Astrocyte of the spinal cord (primary cell): ENCODE results near the gene SLC6A12.

ENCODE experiments used
- DNase-seq: peaks from one replicate; pipeline ENCODE4 v3.0.0; 2011; ENCODE audit warnings: low read depth, low spot score
- H3K4me3 ChIP-seq: 2 replicates; pipeline ENCODE4 v1.5.1; 2011; ENCODE audit warnings: low read depth, mild to moderate bottlenecking, low read length, moderate library complexity
- in situ Hi-C: cut with HindIII; loops from 2 replicates; pipeline ENCODE4 v1.10.0; 2017; ENCODE audit warnings: low sequenced_read_pairs
- TF ChIP-seq, protein P1 (sequence below): IDR thresholded peaks from 2 replicates; pipeline ENCODE4 v1.5.1; 2012; ENCODE audit warnings: low read depth, mild to moderate bottlenecking, low read length, inconsistent platforms

Gene SLC6A12

GRCh38 chr12:162467-163307 lies 51.3 kb downstream of the SLC6A12 start:
- TF ChIP-seq, protein P1, sequence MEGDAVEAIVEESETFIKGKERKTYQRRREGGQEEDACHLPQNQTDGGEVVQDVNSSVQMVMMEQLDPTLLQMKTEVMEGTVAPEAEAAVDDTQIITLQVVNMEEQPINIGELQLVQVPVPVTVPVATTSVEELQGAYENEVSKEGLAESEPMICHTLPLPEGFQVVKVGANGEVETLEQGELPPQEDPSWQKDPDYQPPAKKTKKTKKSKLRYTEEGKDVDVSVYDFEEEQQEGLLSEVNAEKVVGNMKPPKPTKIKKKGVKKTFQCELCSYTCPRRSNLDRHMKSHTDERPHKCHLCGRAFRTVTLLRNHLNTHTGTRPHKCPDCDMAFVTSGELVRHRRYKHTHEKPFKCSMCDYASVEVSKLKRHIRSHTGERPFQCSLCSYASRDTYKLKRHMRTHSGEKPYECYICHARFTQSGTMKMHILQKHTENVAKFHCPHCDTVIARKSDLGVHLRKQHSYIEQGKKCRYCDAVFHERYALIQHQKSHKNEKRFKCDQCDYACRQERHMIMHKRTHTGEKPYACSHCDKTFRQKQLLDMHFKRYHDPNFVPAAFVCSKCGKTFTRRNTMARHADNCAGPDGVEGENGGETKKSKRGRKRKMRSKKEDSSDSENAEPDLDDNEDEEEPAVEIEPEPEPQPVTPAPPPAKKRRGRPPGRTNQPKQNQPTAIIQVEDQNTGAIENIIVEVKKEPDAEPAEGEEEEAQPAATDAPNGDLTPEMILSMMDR, result no peak
- no peak for DNase-seq
- in situ Hi-C loops, result no loop called here
- H3K4me3 ChIP-seq, result no peak overlapping the region

GRCh38 chr12:161823-162222 lies 52.1 kb downstream of the SLC6A12 start:
- in situ Hi-C loops, result no loop called here
- H3K4me3 ChIP-seq, result no peak overlapping the region
- DNase-seq, result no peak
- TF ChIP-seq, protein P1, result no peak

- TF ChIP-seq, protein P1, result no peak
- no peak overlapping the region for H3K4me3 ChIP-seq
- no peak for DNase-seq
- in situ Hi-C loops, result no loop called here
These were observed 53.1 kb downstream of the SLC6A12 start for GRCh38 chr12:160858-161257.

- TF ChIP-seq, protein P1, result no peak
- in situ Hi-C loops, result no loop called here
- H3K4me3 ChIP-seq, result no peak overlapping the region
- DNase-seq, result no peak
These were observed 54.7 kb downstream of the SLC6A12 start for GRCh38 chr12:159156-159782.

GRCh38 chr12:157644-158043 lies 56.3 kb downstream of the SLC6A12 start:
- in situ Hi-C loops, result no loop called here
- no peak for DNase-seq
- H3K4me3 ChIP-seq, result no peak overlapping the region
- TF ChIP-seq, protein P1, result no peak

GRCh38 chr12:156945-157344 lies 57.0 kb downstream of the SLC6A12 start:
- in situ Hi-C loops, result no loop called here
- H3K4me3 ChIP-seq, result no peak overlapping the region
- TF ChIP-seq, protein P1, result no peak
- DNase-seq, result no peak
